Parathyroid adenoma (tissue), 2 donors: ENCODE data around the gene ADGRL3.

Experiments used
- H2AFZ ChIP-seq: fragments of 300-600 bp; sonication (generic); one replicate; pipeline ENCODE4 v1.7.0; 2017; ENCODE audit warnings: antibody characterized with exemption, mild to moderate bottlenecking
- H3K27ac ChIP-seq: fragments of 300-600 bp; sonication (generic); one replicate; pipeline ENCODE4 v1.7.0; 2017
- H3K27me3 ChIP-seq: fragments of 300-600 bp; sonication (generic); one replicate; pipeline ENCODE4 v1.7.0; 2017; ENCODE audit warnings: low read length; ENCODE audit not compliant: control insufficient read depth, insufficient read depth
- H3K36me3 ChIP-seq: fragments of 300-600 bp; sonication (generic); one replicate; pipeline ENCODE4 v1.7.0; 2017; ENCODE audit warnings: low read length; ENCODE audit not compliant: control insufficient read depth, insufficient read depth
- H3K4me1 ChIP-seq: fragments of 300-600 bp; sonication (generic); one replicate; pipeline ENCODE4 v1.7.0; 2017; ENCODE audit warnings: control low read depth
- H3K4me2 ChIP-seq: fragments of 300-600 bp; sonication (generic); one replicate; pipeline ENCODE4 v1.7.0; 2017; ENCODE audit warnings: low read length
- H3K4me3 ChIP-seq: fragments of 300-600 bp; sonication (generic); one replicate; pipeline ENCODE4 v1.7.0; 2017; ENCODE audit warnings: low read depth, low read length
- H3K79me2 ChIP-seq: fragments of 300-600 bp; sonication (generic); one replicate; pipeline ENCODE4 v1.7.0; 2017; ENCODE audit warnings: control low read depth
- H3K9ac ChIP-seq: fragments of 300-600 bp; sonication (generic); one replicate; pipeline ENCODE4 v1.7.0; 2017; ENCODE audit warnings: mild to moderate bottlenecking
- H3K9me3 ChIP-seq: fragments of 300-600 bp; sonication (generic); one replicate; pipeline ENCODE4 v1.7.0; 2017; ENCODE audit warnings: low read length; ENCODE audit not compliant: control insufficient read depth
- TF ChIP-seq, protein P1 (sequence below): fragments of 300-600 bp; sonication (generic); IDR thresholded peaks from one replicate; pipeline ENCODE4 v1.7.0; 2017; ENCODE audit warnings: antibody characterized with exemption, mild to moderate bottlenecking
- donor health status: primary hyperparathyroidism.

ADGRL3 gene

DNA sequence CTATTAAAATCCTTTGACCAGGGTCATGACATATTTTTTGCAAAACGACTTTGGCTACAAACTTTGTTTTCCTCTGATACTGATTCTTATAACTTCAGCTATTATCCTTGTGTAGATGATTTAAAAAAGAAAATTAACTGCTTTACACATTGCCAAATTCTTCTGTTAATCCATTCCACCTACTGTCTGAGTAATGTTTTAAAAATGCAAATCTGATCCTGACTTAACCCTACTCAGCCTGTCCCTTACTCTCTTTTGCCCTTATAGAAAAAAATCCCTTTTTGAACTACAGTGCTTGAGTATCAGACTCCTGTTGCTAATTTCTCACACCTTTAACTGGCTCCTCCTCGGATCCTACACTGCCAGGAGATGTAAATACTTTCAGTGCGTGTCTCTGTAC is 723.1 kb downstream of the ADGRL3 start:
- H3K4me2 ChIP-seq: no peak overlapping the region
- no peak overlapping the region for H3K9ac ChIP-seq
- H3K79me2 ChIP-seq: no peaks in the 10 kb centered on the region
- H3K27ac ChIP-seq: no peak overlapping the region
- H3K4me3 ChIP-seq: no peak overlapping the region
- H2AFZ ChIP-seq: no peak overlapping the region
- H3K4me1 ChIP-seq: no peaks in the 10 kb centered on the region
- TF ChIP-seq, protein P1, sequence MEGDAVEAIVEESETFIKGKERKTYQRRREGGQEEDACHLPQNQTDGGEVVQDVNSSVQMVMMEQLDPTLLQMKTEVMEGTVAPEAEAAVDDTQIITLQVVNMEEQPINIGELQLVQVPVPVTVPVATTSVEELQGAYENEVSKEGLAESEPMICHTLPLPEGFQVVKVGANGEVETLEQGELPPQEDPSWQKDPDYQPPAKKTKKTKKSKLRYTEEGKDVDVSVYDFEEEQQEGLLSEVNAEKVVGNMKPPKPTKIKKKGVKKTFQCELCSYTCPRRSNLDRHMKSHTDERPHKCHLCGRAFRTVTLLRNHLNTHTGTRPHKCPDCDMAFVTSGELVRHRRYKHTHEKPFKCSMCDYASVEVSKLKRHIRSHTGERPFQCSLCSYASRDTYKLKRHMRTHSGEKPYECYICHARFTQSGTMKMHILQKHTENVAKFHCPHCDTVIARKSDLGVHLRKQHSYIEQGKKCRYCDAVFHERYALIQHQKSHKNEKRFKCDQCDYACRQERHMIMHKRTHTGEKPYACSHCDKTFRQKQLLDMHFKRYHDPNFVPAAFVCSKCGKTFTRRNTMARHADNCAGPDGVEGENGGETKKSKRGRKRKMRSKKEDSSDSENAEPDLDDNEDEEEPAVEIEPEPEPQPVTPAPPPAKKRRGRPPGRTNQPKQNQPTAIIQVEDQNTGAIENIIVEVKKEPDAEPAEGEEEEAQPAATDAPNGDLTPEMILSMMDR: no peak
- no peaks in the 10 kb centered on the region for H3K27me3 ChIP-seq
- no peaks in the 10 kb centered on the region for H3K36me3 ChIP-seq
- H3K9me3 ChIP-seq: no peaks in the 10 kb centered on the region

DNA sequence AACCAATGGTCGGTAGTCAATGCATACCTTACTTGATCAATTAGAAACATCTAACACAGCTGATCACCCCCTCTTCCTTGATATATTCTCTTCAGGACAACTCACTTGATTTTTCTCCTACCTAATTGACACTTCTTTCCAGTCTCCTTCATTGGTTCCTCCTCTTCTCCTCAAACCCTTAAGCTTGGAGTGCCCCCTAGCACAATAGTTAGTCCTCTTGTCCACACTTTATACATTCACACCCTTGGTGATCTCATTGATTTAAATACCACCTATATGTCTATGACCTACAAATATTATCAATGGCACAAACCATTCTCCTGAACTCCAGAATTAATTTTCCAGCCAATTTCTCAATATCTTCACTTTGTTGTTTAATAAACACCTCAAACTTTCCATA is 724.0 kb downstream of the ADGRL3 start:
- no peak overlapping the region for H3K27ac ChIP-seq
- TF ChIP-seq, protein P1: no peak
- no peaks in the 10 kb centered on the region for H3K4me1 ChIP-seq
- no peak overlapping the region for H2AFZ ChIP-seq
- no peak overlapping the region for H3K4me2 ChIP-seq
- no peaks in the 10 kb centered on the region for H3K36me3 ChIP-seq
- no peaks in the 10 kb centered on the region for H3K27me3 ChIP-seq
- H3K9ac ChIP-seq: no peak overlapping the region
- H3K79me2 ChIP-seq: no peaks in the 10 kb centered on the region
- no peaks in the 10 kb centered on the region for H3K9me3 ChIP-seq
- H3K4me3 ChIP-seq: no peak overlapping the region

DNA sequence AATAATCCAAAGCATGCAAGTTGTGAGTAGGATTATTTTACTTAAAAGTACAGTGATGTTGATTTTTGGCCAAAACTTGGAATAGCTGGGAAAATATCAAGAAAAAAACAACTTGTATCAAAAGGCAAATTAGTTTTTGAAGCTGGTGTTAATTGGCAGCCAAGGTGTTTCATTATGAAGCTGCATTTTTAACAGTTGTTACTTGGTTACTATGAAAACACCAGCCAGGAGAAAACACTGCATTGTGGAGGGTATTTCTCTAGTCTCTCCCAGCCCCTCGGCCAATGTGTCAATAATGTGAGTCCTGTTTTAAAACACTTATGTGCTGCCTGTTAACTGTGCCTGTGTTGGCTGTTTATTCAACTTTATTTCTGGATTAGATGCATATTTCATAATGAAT is 733.4 kb downstream of the ADGRL3 start:
- Histone ChIP-seq H3K79me2 (no peaks in the 10 kb centered on the region), H3K4me1 (no peaks in the 10 kb centered on the region), H3K9me3 (no peaks in the 10 kb centered on the region), H2AFZ (no peak overlapping the region), H3K9ac (no peak overlapping the region), H3K27ac (no peak overlapping the region), H3K4me2 (no peak overlapping the region), H3K27me3 (no peaks in the 10 kb centered on the region), H3K36me3 (no peaks in the 10 kb centered on the region), H3K4me3 (no peak overlapping the region)
- TF ChIP-seq, protein P1: no peak

DNA sequence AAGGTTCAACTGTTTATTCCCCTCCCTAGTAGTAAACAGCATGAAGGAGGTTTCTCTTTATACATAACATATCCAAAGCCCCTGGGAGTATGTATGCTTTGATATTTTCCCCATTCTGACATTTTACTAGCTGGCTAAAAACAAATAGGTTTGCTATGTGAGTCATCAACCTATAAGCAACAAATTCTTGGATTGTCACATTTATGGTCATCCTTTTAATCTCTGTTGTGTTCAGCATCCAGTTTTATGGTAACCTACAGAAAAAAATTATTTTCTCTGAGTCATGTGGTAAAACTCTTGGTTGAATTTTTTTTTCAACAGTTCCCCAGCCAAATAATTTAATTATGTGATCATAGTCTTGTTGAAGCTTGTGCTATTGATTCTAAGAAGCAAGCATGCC is 734.1 kb downstream of the ADGRL3 start:
- Histone ChIP-seq H3K79me2 (no peaks in the 10 kb centered on the region), H3K4me1 (no peaks in the 10 kb centered on the region), H3K27me3 (no peaks in the 10 kb centered on the region), H3K27ac (no peak overlapping the region), H3K9me3 (no peaks in the 10 kb centered on the region), H3K4me3 (no peak overlapping the region), H3K4me2 (no peak overlapping the region), H3K36me3 (no peaks in the 10 kb centered on the region), H3K9ac (no peak overlapping the region), H2AFZ (no peak overlapping the region)
- TF ChIP-seq, protein P1: no peak

DNA sequence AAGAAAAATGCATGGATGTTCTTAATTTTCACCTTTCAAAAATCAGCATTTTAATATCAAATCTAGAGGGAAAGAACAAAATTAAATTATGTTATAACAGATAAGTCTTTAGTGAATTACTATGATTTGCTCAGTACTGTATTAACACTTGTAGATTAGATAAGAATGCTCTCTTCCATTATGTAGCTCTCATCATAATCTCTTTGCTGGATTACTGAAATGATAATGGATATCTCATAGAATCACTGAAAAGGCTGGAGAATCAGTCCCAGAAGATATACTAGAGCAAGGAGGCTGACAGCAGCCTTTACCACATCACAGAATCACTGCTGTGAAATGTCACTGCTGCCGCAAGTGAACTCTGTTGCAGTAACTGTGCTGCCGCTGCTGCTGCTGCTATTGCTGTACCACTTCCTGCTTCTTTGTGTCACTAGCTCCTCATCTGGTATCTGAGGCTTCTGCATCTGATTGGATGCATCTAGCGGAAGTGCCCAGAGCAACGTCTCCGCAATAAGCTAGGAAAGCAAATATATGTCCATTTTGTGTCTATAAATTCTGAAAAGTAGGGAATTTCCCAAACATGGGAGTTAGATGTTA is 738.2 kb downstream of the ADGRL3 start:
- no peak overlapping the region for H3K9ac ChIP-seq
- no peak overlapping the region for H2AFZ ChIP-seq
- H3K4me2 ChIP-seq: no peak overlapping the region
- H3K27ac ChIP-seq: no peak overlapping the region
- H3K36me3 ChIP-seq: no peaks in the 10 kb centered on the region
- H3K4me3 ChIP-seq: no peak overlapping the region
- no peaks in the 10 kb centered on the region for H3K79me2 ChIP-seq
- TF ChIP-seq, protein P1: no peak
- H3K27me3 ChIP-seq: no peaks in the 10 kb centered on the region
- H3K9me3 ChIP-seq: no peaks in the 10 kb centered on the region
- H3K4me1 ChIP-seq: no peaks in the 10 kb centered on the region
